Activated T-cell treated with anti-CD3 and anti-CD28 coated beads, Interleukin-2, amount 50 U/mL, for 1 hour (primary cell): Measurements from ENCODE around the gene DLGAP3.
"Not testable (repeated sequence)": the region's sequence is repeated elsewhere in the genome, so short reads cannot be mapped to it uniquely, and the experiment has no call there.

ENCODE experiments used
- DNase-seq: peaks from one replicate; pipeline ENCODE4 v3.0.0-alpha.2; 2020

The DLGAP3 gene

GRCh38 chr1:34929497-34929852, at the start of gene DLGAP3:
Gene DLGAP3 (minus strand): TSS chr1:34929650. CDS start chr1:34905383, 24,267 bp downstream.
- DNase-seq = peak; percentile 35

- no peak for DNase-seq
Observed at GRCh38 chr1:34978921-34979320, 49.5 kb upstream of the DLGAP3 start.

- no peak for DNase-seq
Observed at GRCh38 chr1:34977858-34978257, 48.4 kb upstream of the DLGAP3 start.

GRCh38 chr1:34977210-34977471, 47.7 kb upstream of the DLGAP3 start:
- DNase-seq = no peak

- no peak for DNase-seq
Observed at GRCh38 chr1:34976384-34977209, 47.1 kb upstream of the DLGAP3 start.

GRCh38 chr1:34975771-34976170, 46.3 kb upstream of the DLGAP3 start:
- no peak for DNase-seq

- DNase-seq = no peak
Observed at GRCh38 chr1:34975338-34975737, 45.9 kb upstream of the DLGAP3 start.

- no peak for DNase-seq
Observed at GRCh38 chr1:34974626-34975025, 45.2 kb upstream of the DLGAP3 start.

GRCh38 chr1:34973326-34973725, 43.9 kb upstream of the DLGAP3 start:
- no peak for DNase-seq

GRCh38 chr1:34970829-34971228, 41.4 kb upstream of the DLGAP3 start:
- DNase-seq = no peak

GRCh38 chr1:34970220-34970735, 40.8 kb upstream of the DLGAP3 start:
- DNase-seq = no peak

- DNase-seq = not testable (repeated sequence)
Observed at GRCh38 chr1:34968297-34968696, 38.8 kb upstream of the DLGAP3 start.

- DNase-seq = not testable (repeated sequence)
Observed at GRCh38 chr1:34967672-34968071, 38.2 kb upstream of the DLGAP3 start.

- DNase-seq = no peak
Observed at GRCh38 chr1:34965597-34965996, 36.1 kb upstream of the DLGAP3 start.

GRCh38 chr1:34950428-34950827, 21.0 kb upstream of the DLGAP3 start:
- DNase-seq = no peak

- DNase-seq = not testable (repeated sequence)
Observed at GRCh38 chr1:34948739-34949138, 19.3 kb upstream of the DLGAP3 start.

- DNase-seq = not testable (repeated sequence)
Observed at GRCh38 chr1:34947641-34948314, 18.3 kb upstream of the DLGAP3 start.

GRCh38 chr1:34946211-34946610, 16.8 kb upstream of the DLGAP3 start:
- DNase-seq = no peak

- not testable (repeated sequence) for DNase-seq
Observed at GRCh38 chr1:34941798-34942197, 12.3 kb upstream of the DLGAP3 start.

- no peak for DNase-seq
Observed at GRCh38 chr1:34930702-34931071, 1.2 kb upstream of the DLGAP3 start.

- DNase-seq = peak; percentile 26
Observed at GRCh38 chr1:34929853-34930701, 627 bp upstream of the DLGAP3 start.

- peak; percentile 23 for DNase-seq
Observed at GRCh38 chr1:34928699-34929496, 552 bp downstream of the DLGAP3 start.
